ENCODE measurements around the gene PLEKHA8. TPM values are rescaled to one million over a fixed set of nuclear protein-coding genes. Genes with fewer than 3 reads are reported as not detected.

PLEKHA8 gene
- total RNA-seq, 1 donor: 13.8 TPM

GRCh38 chr7:30076411-30076810, 48.2 kb downstream of the PLEKHA8 start:
- TF ChIP-seq CTCF (IDR thresholded peaks at IDR 0.05; ENCODE audit: extremely low read depth, low read depth, low read length): no peak
- no peak for DNase-seq (ENCODE audit: insufficient read length, low spot score, missing footprints)
- Histone ChIP-seq H4K20me1 (ENCODE audit: insufficient read depth, low read length) (no peaks in the 10 kb centered on the region), H3K79me2 (ENCODE audit: insufficient read depth, low read length) (no peaks in the 10 kb centered on the region), H2AFZ (ENCODE audit: low read length) (no peak overlapping the region), H3K4me1 (ENCODE audit: insufficient read depth, low read length) (no peaks in the 10 kb centered on the region), H3K4me3 (ENCODE audit: insufficient read depth, low read length) (no peak overlapping the region), H3K36me3 (ENCODE audit: insufficient read depth, low read length) (peaks cover 8% of the 10 kb centered on the region), H3K27ac (ENCODE audit: low read depth, low read length) (no peak overlapping the region), H3K27me3 (ENCODE audit: insufficient read depth, low read length) (no peaks in the 10 kb centered on the region), H3K9me3 (ENCODE audit: low read depth, low read length) (no peaks in the 10 kb centered on the region), H3K4me2 (ENCODE audit: insufficient read depth, low read length) (no peak overlapping the region)

- no peak overlapping the region for H3K4me3 ChIP-seq (ENCODE audit: insufficient read depth, low read length)
- no peak for DNase-seq (ENCODE audit: insufficient read length, low spot score, missing footprints)
- H3K27ac ChIP-seq (ENCODE audit: low read depth, low read length): no peak overlapping the region
- H3K4me1 ChIP-seq (ENCODE audit: insufficient read depth, low read length): no peaks in the 10 kb centered on the region
- no peak for TF ChIP-seq CTCF (IDR thresholded peaks at IDR 0.05; ENCODE audit: extremely low read depth, low read depth, low read length)
- H3K9me3 ChIP-seq (ENCODE audit: low read depth, low read length): no peaks in the 10 kb centered on the region
- H4K20me1 ChIP-seq (ENCODE audit: insufficient read depth, low read length): no peaks in the 10 kb centered on the region
- no peaks in the 10 kb centered on the region for H3K27me3 ChIP-seq (ENCODE audit: insufficient read depth, low read length)
- no peak overlapping the region for H3K4me2 ChIP-seq (ENCODE audit: insufficient read depth, low read length)
- H3K36me3 ChIP-seq (ENCODE audit: insufficient read depth, low read length): peaks cover 8% of the 10 kb centered on the region
- no peak overlapping the region for H2AFZ ChIP-seq (ENCODE audit: low read length)
- H3K79me2 ChIP-seq (ENCODE audit: insufficient read depth, low read length): no peaks in the 10 kb centered on the region
Observed at GRCh38 chr7:30078280-30078679, 50.1 kb downstream of the PLEKHA8 start.

- Histone ChIP-seq H2AFZ (ENCODE audit: low read length) (no peak overlapping the region), H3K4me3 (ENCODE audit: insufficient read depth, low read length) (no peak overlapping the region), H3K4me1 (ENCODE audit: insufficient read depth, low read length) (no peaks in the 10 kb centered on the region), H3K27ac (ENCODE audit: low read depth, low read length) (no peak overlapping the region), H4K20me1 (ENCODE audit: insufficient read depth, low read length) (no peaks in the 10 kb centered on the region), H3K4me2 (ENCODE audit: insufficient read depth, low read length) (no peak overlapping the region), H3K79me2 (ENCODE audit: insufficient read depth, low read length) (no peaks in the 10 kb centered on the region), H3K9me3 (ENCODE audit: low read depth, low read length) (no peaks in the 10 kb centered on the region), H3K36me3 (ENCODE audit: insufficient read depth, low read length) (peaks cover 8% of the 10 kb centered on the region), H3K27me3 (ENCODE audit: insufficient read depth, low read length) (no peaks in the 10 kb centered on the region)
- no peak for DNase-seq (ENCODE audit: insufficient read length, low spot score, missing footprints)
- no peak for TF ChIP-seq CTCF (IDR thresholded peaks at IDR 0.05; ENCODE audit: extremely low read depth, low read depth, low read length)
Observed at GRCh38 chr7:30079880-30080279, 51.7 kb downstream of the PLEKHA8 start.

- Histone ChIP-seq H3K4me3 (ENCODE audit: insufficient read depth, low read length) (no peak overlapping the region), H3K4me1 (ENCODE audit: insufficient read depth, low read length) (no peaks in the 10 kb centered on the region), H4K20me1 (ENCODE audit: insufficient read depth, low read length) (no peaks in the 10 kb centered on the region), H3K27ac (ENCODE audit: low read depth, low read length) (no peak overlapping the region), H3K27me3 (ENCODE audit: insufficient read depth, low read length) (no peaks in the 10 kb centered on the region), H3K4me2 (ENCODE audit: insufficient read depth, low read length) (no peak overlapping the region), H3K36me3 (ENCODE audit: insufficient read depth, low read length) (peaks cover 8% of the 10 kb centered on the region), H3K9me3 (ENCODE audit: low read depth, low read length) (no peaks in the 10 kb centered on the region), H3K79me2 (ENCODE audit: insufficient read depth, low read length) (no peaks in the 10 kb centered on the region), H2AFZ (ENCODE audit: low read length) (no peak overlapping the region)
- TF ChIP-seq CTCF (IDR thresholded peaks at IDR 0.05; ENCODE audit: extremely low read depth, low read depth, low read length): no peak
- DNase-seq (ENCODE audit: insufficient read length, low spot score, missing footprints): no peak
Observed at GRCh38 chr7:30080818-30081217, 52.6 kb downstream of the PLEKHA8 start.

Measured in osteoblast (primary cell).